Measurements from ENCODE around the gene LCN15. TPM values are rescaled to one million over a fixed set of nuclear protein-coding genes. Genes with fewer than 3 reads are reported as not detected.

LCN15 gene
- total and polyA plus RNA-seq, 10 of the 15 experiments (the other 5 are each of a cell fraction or from before 2014, with no cell fraction given) = 0.37 to 0.50 TPM; not detected in 8

GRCh38 chr9:136724772-136725171 lies 39.5 kb downstream of the LCN15 start:
- intact Hi-C loops (cut with micrococcal nuclease; ENCODE audit: unreplicated experiment) (no loop called here), in situ Hi-C loops (cut with MboI) (no loop called here)
- Histone ChIP-seq H3K9me3 (replicated peaks; ENCODE audit: control insufficient read depth, insufficient read depth, low read length) (no peaks in the 10 kb centered on the region), H3K79me2 (ENCODE audit: control insufficient read depth, insufficient read depth, low read length) (peaks cover 43% of the 10 kb centered on the region), H3K27ac (ENCODE audit: control insufficient read depth, insufficient read depth) (no peak overlapping the region), H3K36me3 (ENCODE audit: control insufficient read depth in 2 of 2, insufficient read depth in 2 of 2, low read length in 1 of 2) (peaks cover 18 to 28% of the 10 kb centered on the region in 2 experiments), H3K4me3 (no peak overlapping the region), H3K27me3 (replicated peaks in 1 of 2; ENCODE audit: control insufficient read depth in 2 of 2, insufficient read depth in 2 of 2, low read length in 1 of 2) (no peaks in the 10 kb centered on the region), H2AFZ (ENCODE audit: control insufficient read depth, low read depth, low read length) (no peak overlapping the region), H3K4me2 (ENCODE audit: control insufficient read depth, insufficient read depth) (0 out of 2 replicates have a peak overlapping the region, but pooled peaks have one; percentile 7), H3K9ac (ENCODE audit: control insufficient read depth, insufficient read depth, low read length) (no peak overlapping the region), H3K4me1 (ENCODE audit: control insufficient read depth, insufficient read depth, low read length) (peaks cover 13% of the 10 kb centered on the region), H4K20me1 (ENCODE audit: control insufficient read depth, insufficient read depth) (peaks cover 9% of the 10 kb centered on the region)
- DNase-seq (ENCODE audit: low read depth, low spot score) (no peak), FAIRE-seq (no peak), ATAC-seq (no peak)
- RAD21 ChIA-PET (ENCODE audit: unreplicated experiment) = no interaction called here
- TF ChIP-seq FOXM1 (IDR thresholded peaks at IDR 0.05; ENCODE audit: low read depth, low read length) (no peak), CHD1 (IDR thresholded peaks at IDR 0.05; ENCODE audit: low read depth, low read length) (no peak), E4F1 (IDR thresholded peaks at IDR 0.05; ENCODE audit: borderline replicate concordance, partially characterized antibody) (no peak), TBL1XR1 (IDR thresholded peaks at IDR 0.05; ENCODE audit: low read depth, low read length) (no peak), SUZ12 (IDR thresholded peaks at IDR 0.05; ENCODE audit: unreplicated experiment) (no peak), RELA (IDR thresholded peaks at IDR 0.05; ENCODE audit: borderline replicate concordance, partially characterized antibody) (no peak), STAT1 (conservative IDR thresholded peaks at IDR 0.05) (no peak), NRF1 (conservative IDR thresholded peaks at IDR 0.05; ENCODE audit: low read depth, low read length) (no peak), MXI1 (IDR thresholded peaks at IDR 0.05; ENCODE audit: low read depth, low read length) (no peak)
- TF ChIP-seq, protein P1, sequence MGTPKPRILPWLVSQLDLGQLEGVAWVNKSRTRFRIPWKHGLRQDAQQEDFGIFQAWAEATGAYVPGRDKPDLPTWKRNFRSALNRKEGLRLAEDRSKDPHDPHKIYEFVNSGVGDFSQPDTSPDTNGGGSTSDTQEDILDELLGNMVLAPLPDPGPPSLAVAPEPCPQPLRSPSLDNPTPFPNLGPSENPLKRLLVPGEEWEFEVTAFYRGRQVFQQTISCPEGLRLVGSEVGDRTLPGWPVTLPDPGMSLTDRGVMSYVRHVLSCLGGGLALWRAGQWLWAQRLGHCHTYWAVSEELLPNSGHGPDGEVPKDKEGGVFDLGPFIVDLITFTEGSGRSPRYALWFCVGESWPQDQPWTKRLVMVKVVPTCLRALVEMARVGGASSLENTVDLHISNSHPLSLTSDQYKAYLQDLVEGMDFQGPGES (IDR thresholded peaks at IDR 0.05) = no peak
- TF ChIP-seq, protein P2, sequence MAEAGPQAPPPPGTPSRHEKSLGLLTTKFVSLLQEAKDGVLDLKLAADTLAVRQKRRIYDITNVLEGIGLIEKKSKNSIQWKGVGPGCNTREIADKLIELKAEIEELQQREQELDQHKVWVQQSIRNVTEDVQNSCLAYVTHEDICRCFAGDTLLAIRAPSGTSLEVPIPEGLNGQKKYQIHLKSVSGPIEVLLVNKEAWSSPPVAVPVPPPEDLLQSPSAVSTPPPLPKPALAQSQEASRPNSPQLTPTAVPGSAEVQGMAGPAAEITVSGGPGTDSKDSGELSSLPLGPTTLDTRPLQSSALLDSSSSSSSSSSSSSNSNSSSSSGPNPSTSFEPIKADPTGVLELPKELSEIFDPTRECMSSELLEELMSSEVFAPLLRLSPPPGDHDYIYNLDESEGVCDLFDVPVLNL (IDR thresholded peaks at IDR 0.05; ENCODE audit: low read depth, low read length) = no peak
- TF ChIP-seq, protein P3, sequence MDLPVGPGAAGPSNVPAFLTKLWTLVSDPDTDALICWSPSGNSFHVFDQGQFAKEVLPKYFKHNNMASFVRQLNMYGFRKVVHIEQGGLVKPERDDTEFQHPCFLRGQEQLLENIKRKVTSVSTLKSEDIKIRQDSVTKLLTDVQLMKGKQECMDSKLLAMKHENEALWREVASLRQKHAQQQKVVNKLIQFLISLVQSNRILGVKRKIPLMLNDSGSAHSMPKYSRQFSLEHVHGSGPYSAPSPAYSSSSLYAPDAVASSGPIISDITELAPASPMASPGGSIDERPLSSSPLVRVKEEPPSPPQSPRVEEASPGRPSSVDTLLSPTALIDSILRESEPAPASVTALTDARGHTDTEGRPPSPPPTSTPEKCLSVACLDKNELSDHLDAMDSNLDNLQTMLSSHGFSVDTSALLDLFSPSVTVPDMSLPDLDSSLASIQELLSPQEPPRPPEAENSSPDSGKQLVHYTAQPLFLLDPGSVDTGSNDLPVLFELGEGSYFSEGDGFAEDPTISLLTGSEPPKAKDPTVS (IDR thresholded peaks at IDR 0.05; ENCODE audit: low read depth, low read length) = no peak
- 88% methylated on average over 7 of the region's 7 CpGs for WGBS (ENCODE audit: insufficient coverage, insufficient replicate concordance, low lambda C conversion rate, missing lambda C conversion rate)
- no TSS peak for BruUV-seq (replicated peaks)
- POLR2A ChIA-PET = no interaction called here
- CTCF ChIA-PET = no interaction called here
- SMC1A ChIA-PET (ENCODE audit: uncharacterized antibody, unreplicated experiment) = no interaction called here
